ENCODE data around the gene LEF1. TPM values are rescaled to one million over a fixed set of nuclear protein-coding genes. Genes with fewer than 3 reads are reported as not detected.

Gene LEF1
- total RNA-seq, 2 experiments from 2014 or later: 46.5 to 48.5 TPM

- POLR2A ChIA-PET: no interaction called here
These were observed 13.0 kb upstream of the LEF1 start for GRCh38 chr4:108181704-108182103.

DNA sequence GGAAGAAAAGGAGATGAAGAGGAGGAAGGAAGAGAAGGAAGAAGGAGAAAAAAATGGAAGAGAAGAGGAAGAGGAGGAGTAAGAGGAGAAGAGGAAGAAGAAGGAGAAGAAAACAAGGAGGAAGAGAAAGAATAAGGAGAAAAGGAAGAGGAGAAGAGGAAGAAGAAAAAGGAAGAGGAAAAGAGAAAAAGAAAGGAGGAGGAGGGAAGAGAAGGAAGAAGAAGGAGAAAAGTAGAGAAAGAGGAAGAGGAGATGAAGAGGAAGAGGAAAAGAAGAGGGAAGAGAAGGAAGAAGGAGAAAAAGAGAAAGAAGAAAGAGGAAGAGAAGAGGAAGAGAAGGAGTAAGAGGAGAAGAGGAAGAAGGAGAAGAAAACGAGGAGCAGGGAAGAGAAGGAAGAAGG lies 11.8 kb upstream of the LEF1 start:
- CTCF ChIA-PET: no interaction called here
- POLR2A ChIA-PET: no interaction called here

More at GRCh38 chr4:108181704-108182103, 13.0 kb upstream of the LEF1 start:
- CTCF ChIA-PET: no interaction called here

- POLR2A ChIA-PET: no interaction called here
These were observed 7.2 kb upstream of the LEF1 start for GRCh38 chr4:108175966-108176365.

GRCh38 chr4:108174856-108175255 lies 6.1 kb upstream of the LEF1 start:
- ChIA-PET CTCF (no interaction called here), POLR2A (no interaction called here)

More at GRCh38 chr4:108175966-108176365, 7.2 kb upstream of the LEF1 start:
- CTCF ChIA-PET: no interaction called here

GRCh38 chr4:108173599-108174057 lies 4.9 kb upstream of the LEF1 start:
- POLR2A ChIA-PET: interaction anchor here (1.0 to 1.2 kb wide), 2 partner anchors 29 to 183 kb away, joined by 4 to 8 read pairs; no protein-coding TSS in a partner anchor

GRCh38 chr4:108172753-108173598 lies 4.2 kb upstream of the LEF1 start:
- POLR2A ChIA-PET: interaction anchor here (0.6 to 1.2 kb wide), 3 partner anchors 18 to 183 kb away, joined by 4 to 8 read pairs (median 4); no protein-coding TSS in a partner anchor
- CTCF ChIA-PET: interaction anchor here (1.7 kb wide), 1 partner anchor 155 kb away, joined by 3 read pairs; no protein-coding TSS in a partner anchor

More at GRCh38 chr4:108173599-108174057, 4.9 kb upstream of the LEF1 start:
- CTCF ChIA-PET: interaction anchor here (0.6 kb wide), 1 partner anchor 118 kb away, joined by 3 read pairs; no protein-coding TSS in a partner anchor

DNA sequence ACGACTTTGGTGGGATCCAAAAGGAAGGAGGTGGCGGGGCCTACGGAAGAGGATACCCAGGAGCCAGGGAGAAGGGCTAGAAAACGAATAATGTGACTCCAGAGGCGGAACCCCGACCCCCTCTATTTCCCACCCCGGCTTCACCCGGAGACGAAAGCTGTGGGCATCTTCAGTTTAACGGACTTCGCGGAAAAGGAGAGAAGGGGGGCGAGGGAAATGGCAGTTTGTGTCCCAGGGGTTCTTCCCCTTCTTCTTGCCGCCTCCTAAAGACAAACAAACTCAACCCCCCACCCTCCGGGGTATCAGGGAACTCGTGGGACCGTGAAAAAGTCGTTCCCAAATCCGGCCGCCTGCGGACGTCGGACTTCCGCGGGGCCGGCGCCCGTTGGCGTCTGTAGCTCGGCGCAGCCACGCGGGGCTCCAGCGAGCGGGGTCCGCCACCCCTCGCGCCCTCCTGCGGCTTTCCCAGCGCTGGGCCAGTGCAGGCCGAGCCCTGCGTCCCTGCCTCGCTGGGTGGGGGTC lies 3.6 kb upstream of the LEF1 start:
- ChIA-PET POLR2A (interaction anchor here (1.2 kb wide), 1 partner anchor 182 kb away, joined by 8 read pairs; no protein-coding TSS in a partner anchor), CTCF (interaction anchor here (0.7 to 1.7 kb wide), 2 partner anchors 147 to 154 kb away, joined by 3 read pairs; no protein-coding TSS in a partner anchor)

GRCh38 chr4:108171339-108172230 lies 2.9 kb upstream of the LEF1 start:
- CTCF ChIA-PET: interaction anchor here (0.7 to 1.7 kb wide), 2 partner anchors 148 to 153 kb away, joined by 3 read pairs; no protein-coding TSS in a partner anchor
- POLR2A ChIA-PET: no interaction called here

- POLR2A ChIA-PET: no interaction called here
- CTCF ChIA-PET: interaction anchor here (1.7 kb wide), 1 partner anchor 152 kb away, joined by 3 read pairs; no protein-coding TSS in a partner anchor
These were observed 2.1 kb upstream of the LEF1 start for GRCh38 chr4:108170631-108171338.

- ChIA-PET CTCF (no interaction called here), POLR2A (no interaction called here)
These were observed 932 bp upstream of the LEF1 start for GRCh38 chr4:108169664-108170063.

DNA sequence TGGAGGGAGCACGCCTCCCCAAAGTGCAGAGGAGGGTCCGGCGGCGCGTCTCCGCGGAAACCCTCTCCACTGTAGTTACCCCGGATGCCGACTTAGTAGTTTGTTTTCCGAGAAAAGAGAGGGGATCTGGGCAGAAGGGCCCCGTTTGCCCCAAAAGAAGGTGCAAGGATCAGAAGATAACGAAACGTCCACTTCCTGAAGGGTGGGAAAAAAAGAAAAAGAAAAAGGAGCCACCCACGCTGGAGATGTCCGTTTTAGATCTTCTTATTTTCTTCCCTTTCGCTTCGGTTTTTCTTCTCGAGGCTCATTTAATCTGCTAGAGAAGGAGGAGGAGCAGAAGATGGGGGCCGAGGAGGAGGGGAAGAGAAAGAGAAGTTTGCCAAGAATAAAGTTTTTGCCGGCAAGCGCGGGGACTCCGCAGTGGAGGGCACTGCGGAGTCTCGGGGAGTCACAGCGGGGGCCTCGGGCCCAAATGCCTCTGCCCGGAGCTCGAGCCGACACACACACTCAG lies 517 bp downstream of the LEF1 start:
- POLR2A ChIA-PET: interaction anchor here (0.8 to 0.9 kb wide), 3 partner anchors 9 to 178 kb away, joined by 3 to 4 read pairs (median 3); partner anchors contain the start of gene HADH
- CTCF ChIA-PET: interaction anchor here (0.8 to 1.1 kb wide), 3 partner anchors 10 to 149 kb away, joined by 3 to 4 read pairs (median 3); no protein-coding TSS in a partner anchor

DNA sequence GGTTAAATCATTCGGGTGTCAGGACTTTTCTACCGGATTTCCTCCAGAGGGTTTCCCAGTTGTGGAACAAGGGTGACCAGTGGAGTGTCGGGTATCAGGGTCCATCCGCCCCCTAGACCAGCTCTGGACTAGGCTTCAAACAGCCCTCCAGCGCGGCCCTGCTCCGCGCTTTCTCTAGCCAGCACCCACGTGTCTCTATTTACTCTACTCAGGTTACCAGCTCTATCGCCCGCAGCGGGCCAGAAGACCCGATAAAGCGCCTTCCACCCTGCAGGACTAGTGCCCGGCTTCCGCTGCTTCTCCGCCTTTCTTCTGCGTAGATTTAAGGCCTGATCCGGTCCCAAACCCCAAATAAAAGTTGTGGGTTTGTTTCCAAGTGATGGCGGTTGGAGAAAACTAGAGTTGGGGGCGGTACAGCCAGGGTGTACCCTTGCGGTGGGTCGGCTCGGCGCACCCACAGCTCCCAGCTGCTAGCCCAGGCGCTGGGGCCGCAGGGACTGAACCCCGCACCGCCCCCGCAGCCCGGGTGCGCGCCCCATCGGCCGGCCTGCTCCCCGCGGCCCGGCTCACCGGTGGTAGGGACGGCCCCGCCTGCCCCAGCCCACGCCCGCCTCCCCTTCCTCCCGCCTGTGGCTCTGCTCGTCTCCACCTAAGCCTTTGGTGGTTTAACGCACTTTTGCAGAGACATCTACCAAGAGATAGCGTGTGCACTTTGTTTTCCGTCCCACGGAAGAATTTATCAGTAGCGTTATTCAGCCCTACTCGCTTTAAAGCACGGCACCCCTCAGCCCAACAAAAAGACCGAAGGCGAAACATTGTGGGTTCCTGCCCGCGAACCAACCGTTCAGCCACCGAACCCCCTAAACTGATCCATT lies 2.1 kb downstream of the LEF1 start:
- ChIA-PET CTCF (interaction anchor here (0.9 to 1.2 kb wide), 3 partner anchors 14 to 137 kb away, joined by 3 to 5 read pairs (median 3); no protein-coding TSS in a partner anchor), POLR2A (interaction anchor here (0.6 to 0.7 kb wide), 3 partner anchors 12 to 158 kb away, joined by 3 to 10 read pairs (median 4); no protein-coding TSS in a partner anchor)

DNA sequence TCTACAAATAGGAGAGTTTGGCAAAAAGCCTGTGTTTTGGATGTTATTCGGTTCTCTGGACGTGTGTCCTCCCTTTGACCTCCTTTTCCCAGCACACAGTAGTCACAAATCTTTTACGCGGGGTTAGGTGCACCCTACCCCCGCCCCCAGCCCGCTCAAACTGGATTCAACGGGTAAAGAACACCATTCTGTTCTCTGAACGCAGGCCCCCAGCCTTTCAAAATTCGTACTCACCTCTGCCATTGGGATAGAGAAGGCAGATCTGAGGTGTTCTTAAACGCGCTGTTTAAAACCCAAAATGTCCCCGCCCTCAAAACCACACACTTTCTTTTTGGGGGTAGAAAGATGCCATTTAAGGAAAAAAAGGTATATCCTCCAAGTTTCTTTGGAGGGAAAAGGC lies 2.7 kb downstream of the LEF1 start:
- POLR2A ChIA-PET: interaction anchor here (0.6 kb wide), 1 partner anchor 66 kb away, joined by 3 read pairs; no protein-coding TSS in a partner anchor
- CTCF ChIA-PET: interaction anchor here (1.2 kb wide), 1 partner anchor 14 kb away, joined by 5 read pairs; no protein-coding TSS in a partner anchor

DNA sequence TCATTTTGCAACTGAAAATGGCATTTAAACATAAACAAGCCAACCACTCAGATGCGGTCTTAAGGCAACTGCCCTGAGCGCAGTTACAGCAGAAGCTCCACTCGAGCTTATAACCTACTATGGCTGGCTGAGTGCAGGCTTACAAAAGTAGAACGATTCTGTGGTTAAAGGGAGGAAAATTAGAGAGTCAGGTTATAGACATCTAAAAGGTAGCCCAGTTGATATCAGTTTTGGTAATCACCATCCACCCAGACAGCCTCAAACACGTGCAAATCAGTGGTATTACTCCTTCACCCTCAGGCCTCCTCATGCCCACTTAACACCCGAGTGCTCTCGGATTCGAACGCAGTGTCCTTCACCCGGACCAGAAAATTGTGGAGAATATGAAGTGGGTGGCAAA lies 3.1 kb downstream of the LEF1 start:
- ChIA-PET POLR2A (no interaction called here), CTCF (no interaction called here)

DNA sequence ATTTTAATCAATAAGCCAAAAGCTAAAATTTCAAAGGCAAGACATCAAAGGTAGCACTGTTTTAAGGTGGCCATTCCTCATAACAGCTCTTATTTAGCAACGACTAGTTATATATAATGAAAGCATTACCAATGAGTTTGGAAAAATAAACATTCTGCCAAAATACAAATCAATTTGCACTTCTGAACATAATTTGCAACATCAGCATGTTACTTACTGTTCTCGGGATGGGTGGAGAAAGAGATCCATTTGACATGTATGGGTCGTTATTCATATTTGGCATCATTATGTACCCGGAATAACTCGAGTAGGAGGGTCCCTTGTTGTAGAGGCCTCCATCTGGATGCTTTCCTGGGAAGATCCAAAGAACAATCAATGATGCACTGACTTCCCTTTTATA lies 5.4 kb downstream of the LEF1 start:
- CTCF ChIA-PET: no interaction called here
- POLR2A ChIA-PET: no interaction called here

DNA sequence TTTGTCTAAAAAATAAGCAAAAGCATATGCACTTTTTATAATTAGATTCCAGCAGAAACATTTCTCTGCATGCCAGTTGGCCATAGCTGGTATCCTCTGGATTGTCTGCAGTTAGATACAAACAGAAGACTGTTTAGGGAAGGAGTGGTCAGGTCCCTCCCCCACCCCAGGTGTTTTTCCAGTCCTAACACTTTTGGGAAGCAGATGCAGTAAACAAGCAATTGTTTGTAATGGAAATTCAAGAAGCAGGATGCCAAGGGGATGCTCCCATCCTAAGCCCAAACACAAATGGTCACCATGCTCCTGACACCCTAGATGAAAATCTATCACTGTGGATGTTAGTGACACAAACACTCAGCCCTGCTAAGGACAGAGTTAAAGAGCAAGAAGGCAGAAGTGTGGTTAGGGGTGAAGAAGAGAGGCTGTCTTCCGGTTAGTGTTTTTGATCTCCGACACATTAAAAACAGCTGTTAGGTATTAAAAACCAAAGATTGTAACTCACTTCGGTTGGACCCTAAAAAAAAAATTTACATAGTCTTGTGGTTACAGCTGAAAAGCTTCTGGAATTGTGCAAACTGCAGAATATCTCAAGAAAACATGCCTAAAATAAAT lies 7.9 kb downstream of the LEF1 start:
- CTCF ChIA-PET: interaction anchor here (0.5 kb wide), 1 partner anchor 118 kb away, joined by 3 read pairs; no protein-coding TSS in a partner anchor
- POLR2A ChIA-PET: no interaction called here

- ChIA-PET POLR2A (interaction anchor here (0.7 to 1.1 kb wide), 2 partner anchors 9 to 343 kb away, joined by 3 read pairs; partner anchors contain the start of gene LEF1), CTCF (no interaction called here)
These were observed 8.9 kb downstream of the LEF1 start for GRCh38 chr4:108159845-108160244.

All from activated CD8-positive, alpha-beta memory T cell treated with anti-CD3 and anti-CD28 coated beads for 36 hours (primary cell).